Astrocyte (in vitro differentiated cells and primary cell): ENCODE data around the gene PDGFA.

Source experiments
- EZH2 ChIP-seq: IDR thresholded peaks from 2 replicates; pipeline ENCODE4 v1.6.1; 2012; ENCODE audit warnings: mild to moderate bottlenecking, low read length, inconsistent platforms; ENCODE audit not compliant: insufficient read depth
- TF ChIP-seq, protein P1 (sequence below): IDR thresholded peaks from 2 replicates; pipeline ENCODE4 v1.5.1; 2011; ENCODE audit warnings: low read depth, mild to moderate bottlenecking, inconsistent platforms, low read length, moderate library complexity; ENCODE audit not compliant: insufficient read depth

- TF ChIP-seq, protein P1, sequence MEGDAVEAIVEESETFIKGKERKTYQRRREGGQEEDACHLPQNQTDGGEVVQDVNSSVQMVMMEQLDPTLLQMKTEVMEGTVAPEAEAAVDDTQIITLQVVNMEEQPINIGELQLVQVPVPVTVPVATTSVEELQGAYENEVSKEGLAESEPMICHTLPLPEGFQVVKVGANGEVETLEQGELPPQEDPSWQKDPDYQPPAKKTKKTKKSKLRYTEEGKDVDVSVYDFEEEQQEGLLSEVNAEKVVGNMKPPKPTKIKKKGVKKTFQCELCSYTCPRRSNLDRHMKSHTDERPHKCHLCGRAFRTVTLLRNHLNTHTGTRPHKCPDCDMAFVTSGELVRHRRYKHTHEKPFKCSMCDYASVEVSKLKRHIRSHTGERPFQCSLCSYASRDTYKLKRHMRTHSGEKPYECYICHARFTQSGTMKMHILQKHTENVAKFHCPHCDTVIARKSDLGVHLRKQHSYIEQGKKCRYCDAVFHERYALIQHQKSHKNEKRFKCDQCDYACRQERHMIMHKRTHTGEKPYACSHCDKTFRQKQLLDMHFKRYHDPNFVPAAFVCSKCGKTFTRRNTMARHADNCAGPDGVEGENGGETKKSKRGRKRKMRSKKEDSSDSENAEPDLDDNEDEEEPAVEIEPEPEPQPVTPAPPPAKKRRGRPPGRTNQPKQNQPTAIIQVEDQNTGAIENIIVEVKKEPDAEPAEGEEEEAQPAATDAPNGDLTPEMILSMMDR = no peak
- TF ChIP-seq EZH2 = no peak
Measured at GRCh38 chr7:540997-541396, 21.4 kb upstream of the PDGFA start.
